ENCODE measurements around the gene ARMC9.
"Not testable (repeated sequence)": the region's sequence is repeated elsewhere in the genome, so short reads cannot be mapped to it uniquely, and the experiment has no call there.

ARMC9 gene

GRCh38 chr2:231250698-231251097, 52.3 kb downstream of the ARMC9 start:
- no peak overlapping the region for H3K4me3 ChIP-seq (replicated peaks; ENCODE audit: low read depth, low read length)
- no peak for DNase-seq (ENCODE audit: low read depth)
- no peak for TF ChIP-seq CTCF (IDR thresholded peaks at IDR 0.05; ENCODE audit: low read length, missing control alignments)

- not testable (repeated sequence) for DNase-seq (ENCODE audit: low read depth); H3K4me3 ChIP-seq (replicated peaks; ENCODE audit: low read depth, low read length)
These were observed 54.9 kb downstream of the ARMC9 start for GRCh38 chr2:231253292-231253691.

- TF ChIP-seq CTCF (IDR thresholded peaks at IDR 0.05; ENCODE audit: low read length, missing control alignments), result no peak
- no peak for DNase-seq (ENCODE audit: low read depth)
- H3K4me3 ChIP-seq (replicated peaks; ENCODE audit: low read depth, low read length), result no peak overlapping the region
These were observed 58.1 kb downstream of the ARMC9 start for GRCh38 chr2:231256494-231256893.

GRCh38 chr2:231257763-231258162, 59.3 kb downstream of the ARMC9 start:
- H3K4me3 ChIP-seq (replicated peaks; ENCODE audit: low read depth, low read length), result no peak overlapping the region
- TF ChIP-seq CTCF (IDR thresholded peaks at IDR 0.05; ENCODE audit: low read length, missing control alignments), result no peak
- DNase-seq (ENCODE audit: low read depth), result no peak

GRCh38 chr2:231258701-231259100, 60.3 kb downstream of the ARMC9 start:
- H3K4me3 ChIP-seq (replicated peaks; ENCODE audit: low read depth, low read length), result no peak overlapping the region
- no peak for TF ChIP-seq CTCF (IDR thresholded peaks at IDR 0.05; ENCODE audit: low read length, missing control alignments)
- no peak for DNase-seq (ENCODE audit: low read depth)

- no peak for TF ChIP-seq CTCF (IDR thresholded peaks at IDR 0.05; ENCODE audit: low read length, missing control alignments)
- H3K4me3 ChIP-seq (replicated peaks; ENCODE audit: low read depth, low read length), result no peak overlapping the region
- no peak for DNase-seq (ENCODE audit: low read depth)
These were observed 60.7 kb downstream of the ARMC9 start for GRCh38 chr2:231259104-231259503.

GRCh38 chr2:231260442-231261208, 62.2 kb downstream of the ARMC9 start:
- no peak for TF ChIP-seq CTCF (IDR thresholded peaks at IDR 0.05; ENCODE audit: low read length, missing control alignments)
- no peak overlapping the region for H3K4me3 ChIP-seq (replicated peaks; ENCODE audit: low read depth, low read length)
- peak; percentile 7 for DNase-seq (ENCODE audit: low read depth)

Data from fibroblast of pulmonary artery (primary cell).